Natural killer cell treated with Interleukin-12 subunit alpha and Interleukin-12 subunit beta and Interleukin-15 and Interleukin-18, amount 100 ng/mL, for 72 hours (primary cell): ENCODE results near the gene HOXA2. TPM values are rescaled to one million over a fixed set of nuclear protein-coding genes. Genes with fewer than 3 reads are reported as not detected.

Experiments used
- ATAC-seq, 2 donors: fragments of 150-1000 bp; cut with Tn5 transposase in 1 of 2; sonication (Bioruptor Pico), chemical (Tn5 transposase) in 1 of 2; 2 replicates each; pipeline ENCODE4 v1.10.0; 2021
- DNase-seq: peaks from one replicate; pipeline ENCODE4 v3.0.0; 2022; ENCODE audit warnings: low spot score
- H3K27ac Mint-ChIP-seq, 2 donors: 1 replicate in 1 of 2; 2 replicates in 1 of 2; pipeline ENCODE4 v1.8.0; 2022; ENCODE audit warnings: mixed read lengths in 2 of 2, mild to moderate bottlenecking in 1 of 2, moderate library complexity in 1 of 2
- H3K27me3 Mint-ChIP-seq, 2 donors: 1 replicate in 1 of 2; 2 replicates in 1 of 2; pipeline ENCODE4 v1.8.0; 2022; ENCODE audit warnings: mixed read lengths in 2 of 2
- H3K36me3 Mint-ChIP-seq: one replicate; pipeline ENCODE4 v1.8.0; 2022; ENCODE audit warnings: mixed read lengths
- H3K4me1 Mint-ChIP-seq, 2 donors: 1 replicate in 1 of 2; 2 replicates in 1 of 2; pipeline ENCODE4 v1.8.0; 2022; ENCODE audit warnings: low read depth in 2 of 2, mixed read lengths in 2 of 2, mild to moderate bottlenecking in 1 of 2
- H3K4me3 Mint-ChIP-seq: one replicate; pipeline ENCODE4 v1.8.0; 2022; ENCODE audit warnings: mixed read lengths
- H3K9me3 Mint-ChIP-seq: 2 replicates; pipeline ENCODE4 v1.8.0; 2022; ENCODE audit warnings: mixed read lengths
- total RNA-seq, 2 donors: library from RNA; stranded (reverse); gene quantifications; one replicate each; pipeline ENCODE4 v1.2.3, GENCODE V29; 2022

Gene HOXA2
- total RNA-seq, 2 donors from 2014 or later, result not detected

DNA sequence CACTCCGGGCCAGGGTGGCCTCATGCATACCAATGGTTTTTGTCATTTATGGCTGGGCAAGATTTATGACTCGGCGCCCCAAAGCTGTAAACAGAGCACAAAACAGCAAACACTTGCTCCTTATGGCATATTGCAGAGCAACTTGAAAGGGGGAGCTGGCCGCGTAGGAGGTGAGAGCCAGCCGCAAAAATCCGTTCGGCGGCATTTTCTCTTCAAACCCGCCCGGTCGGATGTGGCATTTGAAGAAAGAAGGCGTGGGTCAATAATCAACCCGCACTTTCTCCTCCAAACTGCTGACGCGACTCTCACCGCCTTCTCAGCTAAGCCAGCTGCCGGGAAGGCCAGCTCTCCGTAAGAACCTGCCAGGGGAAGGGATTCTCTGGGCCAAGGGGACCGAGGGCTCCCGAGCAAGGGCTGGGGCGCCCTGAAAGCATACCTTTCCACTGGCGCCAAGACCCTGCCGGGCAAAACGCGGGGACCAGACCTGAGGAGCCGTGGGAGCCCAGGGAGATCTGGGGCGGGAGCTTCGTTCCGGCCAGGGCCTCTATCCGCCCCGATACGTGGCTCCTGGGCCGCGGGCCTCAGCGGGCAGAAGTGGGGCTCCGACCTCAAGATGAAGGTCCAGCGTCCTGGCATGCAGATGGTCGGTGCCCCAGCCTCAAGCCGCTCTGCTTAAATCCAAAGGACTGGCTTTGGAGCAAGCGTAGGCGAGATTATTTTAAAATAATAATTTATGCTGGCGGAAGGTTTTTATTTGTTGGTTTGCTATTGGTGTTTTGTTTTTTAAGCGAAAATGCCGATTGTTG is 12.9 kb upstream of the HOXA2 start:
- no peaks in the 10 kb centered on the region for H3K4me1 Mint-ChIP-seq
- ATAC-seq (no peak), DNase-seq (no peak)
- no peak overlapping the region for H3K27ac Mint-ChIP-seq
- H3K27me3 Mint-ChIP-seq, result no peaks in the 10 kb centered on the region
- no peaks in the 10 kb centered on the region for H3K9me3 Mint-ChIP-seq
- H3K4me3 Mint-ChIP-seq, result no peak overlapping the region
- no peaks in the 10 kb centered on the region for H3K36me3 Mint-ChIP-seq

DNA sequence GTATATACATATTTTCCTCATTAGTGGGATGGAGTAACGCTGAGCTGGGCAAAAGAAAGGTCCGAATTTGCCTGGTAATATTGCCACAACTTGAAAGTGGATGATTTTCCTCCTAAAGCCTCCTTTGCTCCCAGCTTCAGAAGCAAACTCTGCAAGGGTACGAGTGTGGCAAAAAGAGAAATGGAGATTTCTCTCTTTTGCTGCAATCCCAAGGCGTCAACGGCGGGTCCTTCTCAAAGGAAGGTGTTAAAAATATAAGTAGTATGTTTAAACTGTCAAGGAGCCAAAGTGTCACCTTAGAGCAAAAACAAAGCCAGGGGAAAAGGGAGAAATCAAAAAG is 12.4 kb upstream of the HOXA2 start:
- no peak for ATAC-seq
- Mint-ChIP-seq H3K4me1 (no peaks in the 10 kb centered on the region), H3K27me3 (no peaks in the 10 kb centered on the region)

DNA sequence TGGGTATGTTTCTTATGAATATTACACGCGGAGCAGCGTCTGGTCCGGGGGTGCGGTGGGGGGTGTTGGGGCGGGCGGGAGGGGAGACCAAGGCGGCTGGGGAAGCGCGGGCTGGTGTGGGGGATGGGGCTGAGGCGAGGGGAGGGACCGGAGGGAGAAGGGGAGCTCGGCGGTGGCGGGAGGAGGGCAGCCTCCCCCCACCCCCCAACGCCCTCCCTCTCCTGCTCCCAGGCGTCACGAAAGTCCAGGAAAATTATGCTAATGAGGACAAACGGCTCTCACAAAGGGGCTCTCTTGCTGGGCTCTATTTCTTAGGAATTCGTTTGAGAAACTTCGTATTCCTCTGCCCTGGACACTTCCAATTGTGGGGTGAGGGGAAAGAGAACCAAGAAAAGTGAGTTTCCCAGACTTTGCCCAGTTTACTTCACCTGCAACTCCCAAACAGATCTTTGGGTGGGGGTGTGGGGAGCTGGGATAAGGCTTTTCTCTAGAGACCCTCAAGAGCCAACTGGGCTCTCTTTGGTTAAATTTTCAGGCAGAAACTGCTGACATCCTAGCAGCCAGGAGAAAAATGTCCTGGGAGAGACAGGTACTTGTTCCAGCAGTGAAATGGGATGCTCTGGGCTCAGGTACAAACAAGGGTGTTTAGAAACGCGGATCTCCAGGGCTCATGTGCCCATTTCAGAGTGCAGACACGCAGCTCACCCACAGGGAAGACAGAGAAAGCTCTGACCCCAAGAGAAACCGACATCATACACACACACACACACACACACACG is 11.7 kb upstream of the HOXA2 start:
- Mint-ChIP-seq H3K4me1 (no peaks in the 10 kb centered on the region), H3K36me3 (no peaks in the 10 kb centered on the region), H3K27ac (no peak overlapping the region), H3K9me3 (no peaks in the 10 kb centered on the region), H3K27me3 (no peaks in the 10 kb centered on the region), H3K4me3 (no peak overlapping the region)
- ATAC-seq (no peak), DNase-seq (no peak)

More for the DNA sequence above, 12.4 kb upstream of the HOXA2 start:
- Mint-ChIP-seq H3K4me3 (no peak overlapping the region), H3K9me3 (no peaks in the 10 kb centered on the region), H3K27ac (no peak overlapping the region), H3K36me3 (no peaks in the 10 kb centered on the region)
- no peak for DNase-seq

DNA sequence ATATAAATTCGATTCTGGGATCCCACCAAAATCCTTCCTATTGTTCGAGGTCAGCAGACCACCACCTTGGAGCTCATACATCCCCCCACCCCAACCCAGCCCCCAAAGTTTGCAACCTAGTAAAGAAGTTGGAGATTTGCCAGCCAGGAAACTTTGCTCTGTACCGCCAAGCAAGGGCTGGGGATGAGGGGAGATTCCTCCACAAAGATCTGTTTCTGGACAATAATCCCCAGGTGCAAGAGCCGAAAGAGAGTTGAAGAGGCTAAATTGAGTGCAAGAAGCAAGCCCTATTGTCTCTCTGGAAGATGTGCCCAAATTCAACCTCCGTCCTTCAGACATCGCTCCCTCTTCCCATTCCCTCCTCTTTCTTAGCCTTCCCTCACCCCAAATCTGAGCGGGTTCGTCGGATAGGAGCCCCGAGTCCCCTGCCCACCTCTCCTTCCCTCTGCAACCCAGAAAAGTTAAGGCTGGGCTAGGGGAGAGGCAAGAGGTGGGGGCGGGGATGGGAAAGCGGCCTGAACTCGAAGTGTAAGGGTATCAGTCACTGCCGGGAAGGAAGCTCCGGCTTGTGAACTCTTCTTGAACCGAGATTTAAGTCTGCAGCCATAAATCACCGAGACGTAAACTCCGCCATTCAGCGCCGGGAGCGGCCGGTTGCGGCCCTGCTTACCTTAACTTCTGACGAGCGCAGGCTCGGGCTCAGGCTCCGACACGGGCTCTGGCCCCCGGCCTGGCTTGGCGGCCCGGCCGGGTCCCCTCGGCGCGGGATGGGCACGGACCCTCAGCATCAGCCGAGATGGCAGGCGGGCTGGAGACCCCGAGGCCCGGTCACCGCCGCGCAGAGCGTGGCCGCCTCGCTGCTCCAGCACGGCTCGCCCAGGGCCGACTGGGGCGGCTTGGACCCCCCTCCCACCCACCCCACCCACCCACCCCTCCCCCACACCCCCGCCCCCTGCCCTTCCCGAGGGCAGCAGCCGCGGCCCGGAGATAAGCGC is 10.8 kb upstream of the HOXA2 start:
- DNase-seq (no peak), ATAC-seq (no peak)
- H3K4me3 Mint-ChIP-seq, result no peak overlapping the region
- no peaks in the 10 kb centered on the region for H3K27me3 Mint-ChIP-seq
- H3K36me3 Mint-ChIP-seq, result no peaks in the 10 kb centered on the region
- no peaks in the 10 kb centered on the region for H3K4me1 Mint-ChIP-seq
- no peak overlapping the region for H3K27ac Mint-ChIP-seq
- no peaks in the 10 kb centered on the region for H3K9me3 Mint-ChIP-seq

DNA sequence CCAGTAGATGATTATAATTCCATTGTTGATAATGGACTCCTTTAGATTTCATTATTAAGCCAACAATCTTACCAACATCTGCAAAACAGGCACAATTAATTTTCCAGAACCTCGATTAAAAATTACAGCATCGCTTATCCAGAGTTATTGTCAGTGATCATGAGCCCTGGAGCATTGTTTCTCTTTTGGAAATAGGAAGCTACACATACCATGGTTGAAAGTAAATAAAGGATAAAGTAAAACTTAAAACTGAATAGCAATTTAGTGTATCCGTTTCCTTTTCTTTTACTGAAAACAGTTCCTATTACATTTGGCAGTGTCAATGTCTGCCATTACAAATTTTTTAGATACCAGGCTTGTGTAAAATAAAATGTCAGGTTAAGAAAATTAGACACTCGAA is 9.9 kb upstream of the HOXA2 start:
- no peaks in the 10 kb centered on the region for H3K36me3 Mint-ChIP-seq
- H3K4me1 Mint-ChIP-seq, result no peaks in the 10 kb centered on the region
- no peak overlapping the region for H3K27ac Mint-ChIP-seq
- no peaks in the 10 kb centered on the region for H3K9me3 Mint-ChIP-seq
- ATAC-seq (no peak), DNase-seq (no peak)
- H3K4me3 Mint-ChIP-seq, result no peak overlapping the region
- no peaks in the 10 kb centered on the region for H3K27me3 Mint-ChIP-seq

DNA sequence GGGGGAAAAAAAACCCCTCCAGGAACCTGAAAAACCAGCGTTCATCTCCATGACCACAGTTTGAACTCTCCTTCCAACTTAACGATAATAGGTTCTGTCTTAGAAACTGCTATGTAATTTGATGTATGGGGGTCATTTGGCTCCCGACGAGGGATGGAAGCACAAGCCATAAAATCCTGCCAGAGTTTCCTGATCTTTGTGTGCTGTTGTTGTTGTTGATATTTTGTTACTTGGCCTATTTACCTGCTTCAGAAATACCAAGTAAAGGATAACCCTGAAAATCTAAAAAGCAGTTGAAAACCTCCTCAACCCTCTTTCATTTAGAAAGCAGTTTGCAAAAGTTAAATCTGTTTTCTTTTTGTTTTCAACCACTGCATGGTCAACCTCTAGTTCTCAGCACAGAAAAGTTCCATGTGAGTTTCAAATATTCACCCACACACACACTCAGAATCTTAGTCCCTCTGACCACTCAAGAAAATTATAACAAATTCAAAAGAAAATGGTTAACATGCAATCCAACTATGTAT is 9.3 kb upstream of the HOXA2 start:
- H3K27me3 Mint-ChIP-seq, result no peaks in the 10 kb centered on the region
- ATAC-seq (no peak), DNase-seq (no peak)
- H3K9me3 Mint-ChIP-seq, result no peaks in the 10 kb centered on the region
- no peaks in the 10 kb centered on the region for H3K4me1 Mint-ChIP-seq
- H3K27ac Mint-ChIP-seq, result no peak overlapping the region
- no peaks in the 10 kb centered on the region for H3K36me3 Mint-ChIP-seq
- no peak overlapping the region for H3K4me3 Mint-ChIP-seq

DNA sequence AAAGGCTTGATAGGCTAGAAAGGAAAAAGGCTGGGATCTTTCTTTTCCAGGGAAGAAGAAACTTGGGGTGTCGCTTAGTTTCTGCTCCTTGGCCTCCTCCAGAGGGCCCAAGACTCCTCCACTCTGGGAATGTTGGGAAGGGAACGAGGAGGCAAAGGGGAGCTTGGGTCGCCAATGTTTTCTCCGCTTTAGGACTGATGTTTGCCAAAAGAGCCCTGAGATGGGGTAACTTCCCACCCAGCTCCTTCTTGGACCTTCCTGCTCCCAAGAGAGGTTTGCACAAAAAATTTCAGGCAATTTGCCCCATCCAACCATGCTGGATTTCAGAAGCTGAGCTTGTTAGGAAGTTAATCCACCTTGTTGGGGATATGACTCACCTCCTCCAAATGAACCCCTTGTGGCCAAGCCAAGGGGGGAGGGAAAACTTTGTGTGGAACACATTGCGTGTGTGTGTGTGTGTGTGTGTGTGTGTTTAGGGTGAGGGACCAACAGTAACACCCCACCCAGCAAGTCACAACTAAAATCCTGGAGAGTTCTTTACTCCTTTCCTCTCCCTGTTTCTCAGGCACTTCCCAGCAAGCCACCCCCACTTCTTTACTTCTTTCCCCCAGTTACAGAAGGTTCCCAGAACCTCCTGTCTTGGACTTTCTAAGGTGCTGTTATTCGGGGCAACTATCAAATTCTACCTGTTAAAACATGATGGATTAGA is 8.7 kb upstream of the HOXA2 start:
- H3K36me3 Mint-ChIP-seq, result no peaks in the 10 kb centered on the region
- DNase-seq (no peak), ATAC-seq (no peak)
- no peaks in the 10 kb centered on the region for H3K27me3 Mint-ChIP-seq
- H3K4me3 Mint-ChIP-seq, result no peak overlapping the region
- no peak overlapping the region for H3K27ac Mint-ChIP-seq
- no peaks in the 10 kb centered on the region for H3K4me1 Mint-ChIP-seq
- no peaks in the 10 kb centered on the region for H3K9me3 Mint-ChIP-seq

DNA sequence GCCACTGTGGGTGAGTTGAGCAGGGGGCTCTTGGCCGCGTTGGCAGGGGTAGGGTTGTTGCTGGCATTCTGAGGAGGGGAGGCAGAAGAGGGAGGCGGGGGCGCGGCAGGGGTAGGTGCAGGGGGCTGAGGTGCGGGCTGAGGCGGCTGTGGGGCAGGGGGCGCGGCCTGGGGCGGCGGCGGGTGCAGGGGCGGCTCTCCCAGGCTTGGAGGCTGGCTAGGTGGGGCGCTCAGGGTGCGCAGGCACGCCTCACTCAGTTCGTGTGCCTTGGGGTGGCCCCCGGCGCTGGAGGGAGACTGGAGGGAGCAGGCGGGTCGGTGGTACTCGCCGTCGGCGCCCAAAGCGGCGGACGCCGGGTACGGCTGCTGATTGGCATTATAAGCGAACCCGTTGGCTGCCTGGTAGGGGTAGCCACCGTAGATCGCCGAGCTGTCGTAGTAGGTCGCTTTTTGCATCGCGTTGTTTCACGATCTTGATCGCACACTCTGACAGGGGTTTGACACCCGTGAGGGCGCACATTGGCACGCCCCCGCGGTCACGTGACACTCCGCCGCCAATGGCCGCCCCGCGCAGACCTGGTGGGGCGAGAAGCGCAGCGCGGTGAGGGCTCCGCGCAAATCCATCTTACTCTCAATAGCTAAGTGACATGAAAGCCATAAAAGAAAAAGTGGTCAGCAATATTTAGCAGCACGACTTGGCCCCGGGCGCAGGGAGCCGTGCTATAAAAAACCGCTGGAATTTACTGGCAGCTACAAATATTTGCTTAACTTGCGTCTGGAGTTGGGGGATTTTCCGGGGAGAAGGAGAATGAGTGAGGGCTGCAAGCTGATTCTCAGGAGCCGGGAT is 7.9 kb upstream of the HOXA2 start:
- no peak overlapping the region for H3K4me3 Mint-ChIP-seq
- no peaks in the 10 kb centered on the region for H3K9me3 Mint-ChIP-seq
- H3K27ac Mint-ChIP-seq, result no peak overlapping the region
- no peaks in the 10 kb centered on the region for H3K4me1 Mint-ChIP-seq
- ATAC-seq (no peak), DNase-seq (no peak)
- H3K27me3 Mint-ChIP-seq, result peaks cover 0 to 2% of the 10 kb centered on the region in 2 donors
- H3K36me3 Mint-ChIP-seq, result no peaks in the 10 kb centered on the region

DNA sequence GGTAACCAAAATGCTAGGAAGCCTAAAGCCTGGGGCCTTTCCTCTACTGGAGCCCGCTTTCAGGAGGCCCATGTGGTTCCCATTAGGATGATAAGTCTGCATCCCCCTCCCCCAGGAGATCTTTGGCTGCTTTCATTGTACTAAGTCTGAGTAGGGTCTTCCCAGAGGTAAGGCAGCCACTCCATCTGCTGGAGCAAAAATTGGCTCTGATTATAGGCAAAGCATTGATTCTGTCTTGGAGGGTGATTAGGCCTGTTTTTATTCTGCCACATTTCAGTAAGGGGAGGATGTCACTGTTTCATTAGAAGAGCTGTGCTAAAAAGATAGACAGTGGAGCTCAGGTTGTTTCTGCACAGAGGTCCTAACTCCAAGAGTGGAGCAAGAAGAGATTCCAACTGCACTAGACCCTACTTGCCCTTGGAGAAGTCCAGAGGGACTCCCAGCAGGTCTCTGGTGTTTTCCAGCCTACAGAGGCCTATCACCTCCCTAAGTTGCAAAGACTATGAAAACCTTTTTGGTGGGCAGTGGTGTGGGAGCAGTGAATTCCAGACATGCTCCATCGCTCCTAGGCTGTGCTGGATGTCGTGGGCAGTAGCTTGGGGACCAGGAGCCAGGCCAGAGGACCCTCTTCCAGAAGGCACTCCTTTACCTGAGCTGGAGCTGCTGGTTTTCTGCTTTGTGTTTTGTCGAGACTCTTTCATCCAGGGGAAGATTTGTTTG is 7.1 kb upstream of the HOXA2 start:
- H3K27me3 Mint-ChIP-seq, result peaks cover 0 to 8% of the 10 kb centered on the region in 2 donors
- H3K27ac Mint-ChIP-seq, result no peak overlapping the region
- no peaks in the 10 kb centered on the region for H3K9me3 Mint-ChIP-seq
- H3K36me3 Mint-ChIP-seq, result no peaks in the 10 kb centered on the region
- no peak for DNase-seq
- H3K4me3 Mint-ChIP-seq, result no peak overlapping the region
- no peak for ATAC-seq
- H3K4me1 Mint-ChIP-seq, result no peaks in the 10 kb centered on the region

DNA sequence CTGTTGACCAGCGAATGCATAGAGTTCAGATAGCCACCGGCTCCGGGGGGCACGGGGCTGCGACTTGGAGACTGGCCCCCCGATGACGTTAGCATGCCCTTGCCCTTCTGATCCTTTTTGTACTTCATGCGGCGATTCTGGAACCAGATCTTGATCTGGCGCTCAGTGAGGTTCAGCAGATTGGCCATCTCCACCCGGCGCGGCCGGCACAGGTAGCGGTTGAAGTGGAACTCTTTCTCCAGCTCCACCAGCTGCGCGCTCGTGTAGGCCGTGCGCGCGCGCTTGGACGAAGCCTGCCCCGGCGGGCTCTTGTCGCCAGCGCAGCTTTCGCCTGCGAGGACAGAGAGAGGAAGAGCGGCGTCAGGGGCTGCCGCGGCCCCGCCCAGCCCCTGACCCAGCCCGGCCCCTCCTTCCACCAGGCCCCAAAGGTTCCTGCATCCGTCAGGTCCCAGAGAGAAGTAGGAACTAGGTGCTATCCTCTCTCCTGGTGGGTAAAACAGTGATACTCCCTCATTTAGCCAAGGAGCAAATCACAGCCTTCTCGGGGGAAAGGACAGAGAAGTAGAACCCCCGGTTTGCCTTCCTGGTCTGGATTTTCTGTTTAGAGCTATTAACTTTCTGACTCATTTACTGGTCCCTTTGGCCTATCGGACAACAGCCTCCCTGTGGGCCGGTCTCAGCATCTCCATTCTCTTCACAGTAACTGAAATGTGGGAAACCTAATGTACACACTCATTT is 6.1 kb upstream of the HOXA2 start:
- Mint-ChIP-seq H3K36me3 (no peaks in the 10 kb centered on the region), H3K4me3 (no peak overlapping the region), H3K9me3 (no peaks in the 10 kb centered on the region), H3K4me1 (peaks cover 0 to 4% of the 10 kb centered on the region in 2 donors), H3K27me3 (peaks cover 8 to 18% of the 10 kb centered on the region in 2 donors), H3K27ac (no peak overlapping the region)
- DNase-seq, result no peak
- no peak for ATAC-seq
